Measurements from ENCODE around the gene UQCRC1.
"Not testable (repeated sequence)": the region's sequence is repeated elsewhere in the genome, so short reads cannot be mapped to it uniquely, and the experiment has no call there.

UQCRC1 gene

DNA sequence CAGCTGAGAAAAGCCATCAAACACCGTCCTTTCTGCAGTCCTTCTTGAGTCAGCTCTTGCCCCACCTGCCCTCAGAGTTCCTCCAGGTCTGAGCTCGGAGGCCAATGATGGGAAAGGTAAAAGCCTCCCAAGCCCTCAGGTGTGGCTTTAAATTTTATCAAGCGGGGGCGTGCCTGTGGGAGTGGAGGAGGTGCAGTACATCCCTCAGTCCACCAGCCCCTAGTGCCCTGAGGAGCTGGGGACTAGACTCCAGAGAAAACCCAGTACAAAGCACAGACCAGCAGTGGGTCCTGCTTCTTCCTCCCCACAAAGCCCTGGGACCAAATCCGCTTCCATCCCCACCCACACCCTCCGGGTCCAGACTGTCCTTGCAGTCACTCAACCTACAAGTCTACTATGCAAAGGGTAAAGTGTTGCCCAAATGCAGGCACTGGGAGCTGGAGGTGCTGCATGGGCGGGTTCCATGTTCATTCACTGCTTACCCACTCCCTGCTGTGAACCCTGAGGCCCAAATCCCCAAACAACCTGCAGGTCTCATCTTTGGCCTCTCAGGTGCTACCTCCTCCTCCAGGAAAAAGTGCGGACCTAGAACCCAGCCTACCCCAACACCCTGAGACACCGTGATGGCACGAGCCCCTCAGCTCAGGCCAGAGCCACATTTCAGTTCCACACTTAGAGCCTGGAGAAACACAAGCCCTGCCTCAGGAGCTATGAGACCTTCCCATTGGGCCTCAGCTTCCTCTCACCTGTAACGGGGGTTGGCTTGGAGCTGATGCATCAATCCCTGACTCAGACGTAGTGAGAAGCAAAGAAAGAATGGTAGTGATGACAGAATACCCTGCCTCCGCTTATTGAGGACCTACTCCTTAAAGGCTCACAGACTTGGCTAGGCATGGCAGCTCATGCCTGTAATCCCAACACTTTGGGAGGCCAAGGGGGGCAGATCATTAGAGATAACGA lies 55.3 kb downstream of the UQCRC1 start:
- DNase-seq: no peak

DNA sequence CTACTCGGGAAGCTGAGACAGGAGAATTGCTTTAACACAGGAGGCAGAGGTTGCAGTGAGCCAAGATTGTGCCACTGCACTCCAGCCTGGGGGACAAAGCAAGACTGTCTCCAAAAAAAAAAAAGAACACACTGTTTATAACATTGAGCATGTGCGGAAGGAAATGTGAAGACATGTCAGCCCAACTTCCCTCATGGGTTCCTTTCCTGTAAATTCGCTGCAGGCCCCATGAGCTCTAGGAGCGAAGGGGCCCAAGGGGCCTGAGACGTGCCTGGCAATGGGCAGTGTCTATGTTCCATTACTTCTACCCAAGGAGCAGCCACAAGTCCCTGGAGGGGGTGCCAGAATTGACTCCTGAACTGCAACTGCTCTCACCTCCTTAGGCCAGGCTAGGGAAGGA lies 56.1 kb downstream of the UQCRC1 start:
- no peak for DNase-seq

- no peak for DNase-seq
These were observed 57.1 kb downstream of the UQCRC1 start for GRCh38 chr3:48552111-48552951.

DNA sequence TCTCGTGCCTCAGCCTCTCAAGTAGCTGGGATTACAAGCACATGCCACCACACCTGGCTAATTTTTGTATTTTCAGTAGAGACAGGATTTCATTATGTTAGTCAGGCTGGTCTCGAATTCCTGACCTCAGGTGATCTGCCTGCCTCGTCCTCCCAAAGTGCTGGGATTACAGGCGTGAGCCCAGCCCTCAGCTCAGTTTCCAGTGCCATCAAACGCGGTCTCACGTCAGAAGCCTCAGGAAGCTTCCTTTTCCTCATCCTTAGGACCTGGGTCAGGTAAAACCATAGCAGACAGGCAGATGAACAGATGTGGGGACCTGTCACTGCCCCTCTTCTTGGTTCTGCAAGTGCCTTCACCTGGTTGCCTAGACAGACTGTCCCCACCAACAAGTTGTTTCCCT lies 57.8 kb downstream of the UQCRC1 start:
- DNase-seq: not testable (repeated sequence)

Measured in activated CD4-positive, alpha-beta T cell treated with anti-CD3 and anti-CD28 coated beads, Interleukin-2, amount 50 U/mL, for 1 hour (primary cell).